GM12878 (cell line): ENCODE results near the gene GNLY.

Experiments used
- BHLHE40 ChIP-seq, 2 experiments: fragments of 450-650 bp in 1 of 2; IDR thresholded peaks; 2 replicates each; pipeline ENCODE4 v1.6.1; 2011 to 2017; ENCODE audit warnings: low read depth in 2 of 2, borderline replicate concordance in 1 of 2, improper control_type of control experiment in 1 of 2, low read length in 1 of 2, mild to moderate bottlenecking in 1 of 2
- NRF1 ChIP-seq: conservative IDR thresholded peaks from 2 replicates; pipeline ENCODE4 v1.6.1; 2011; ENCODE audit warnings: mild to moderate bottlenecking, low read depth, low read length, improper control_type of control experiment
- POLR2A ChIP-seq: IDR thresholded peaks from 2 replicates; pipeline ENCODE4 v1.6.1; 2011; ENCODE audit warnings: low read depth, mild to moderate bottlenecking, low read length
- YBX1 ChIP-seq: fragments of 450-650 bp; IDR thresholded peaks from 2 replicates; pipeline ENCODE4 v1.6.1; 2016; ENCODE audit warnings: antibody characterized with exemption
- YY1 ChIP-seq: IDR thresholded peaks from 2 replicates; pipeline ENCODE4 v1.6.1; 2011; ENCODE audit warnings: low read depth, mild to moderate bottlenecking, low read length
- TF ChIP-seq, protein P1 (sequence below): IDR thresholded peaks from 2 replicates; pipeline ENCODE4 v1.6.1; 2012; ENCODE audit warnings: low read depth, low read length, improper control_type of control experiment
- TF ChIP-seq, protein P2 (sequence below): IDR thresholded peaks from 2 replicates; pipeline ENCODE4 v1.6.1; 2011; ENCODE audit warnings: low read depth, low read length, improper control_type of control experiment, borderline replicate concordance

DNA sequence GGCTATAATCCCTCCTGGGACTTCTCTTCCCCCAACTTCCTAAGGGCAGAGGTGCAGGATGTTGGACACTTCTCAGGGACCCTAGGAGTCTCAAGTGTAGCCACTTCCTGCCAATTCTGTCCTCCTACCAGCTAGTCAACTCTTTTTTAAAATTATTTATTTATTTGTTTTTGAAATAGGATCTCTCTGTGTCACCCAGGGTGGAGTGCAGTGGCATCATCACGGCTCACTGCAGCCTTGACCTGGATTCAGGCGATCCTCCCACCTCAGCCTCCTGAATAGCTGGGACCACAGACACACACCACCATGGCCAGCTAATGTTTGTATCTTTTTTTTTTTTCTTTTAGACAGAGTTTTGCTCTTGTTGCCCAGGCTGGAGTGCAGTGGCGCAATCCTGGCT, 37.7 kb upstream of the GNLY start:
- TF ChIP-seq POLR2A: no peak
- TF ChIP-seq, protein P1, sequence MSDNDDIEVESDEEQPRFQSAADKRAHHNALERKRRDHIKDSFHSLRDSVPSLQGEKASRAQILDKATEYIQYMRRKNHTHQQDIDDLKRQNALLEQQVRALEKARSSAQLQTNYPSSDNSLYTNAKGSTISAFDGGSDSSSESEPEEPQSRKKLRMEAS: no peak
- TF ChIP-seq YBX1: no peak
- TF ChIP-seq BHLHE40 (IDR thresholded peaks at IDR 0.05; ENCODE audit: borderline replicate concordance in 1 of 2, low read depth in 2 of 2, low read length in 1 of 2): no peak
- TF ChIP-seq, protein P2, sequence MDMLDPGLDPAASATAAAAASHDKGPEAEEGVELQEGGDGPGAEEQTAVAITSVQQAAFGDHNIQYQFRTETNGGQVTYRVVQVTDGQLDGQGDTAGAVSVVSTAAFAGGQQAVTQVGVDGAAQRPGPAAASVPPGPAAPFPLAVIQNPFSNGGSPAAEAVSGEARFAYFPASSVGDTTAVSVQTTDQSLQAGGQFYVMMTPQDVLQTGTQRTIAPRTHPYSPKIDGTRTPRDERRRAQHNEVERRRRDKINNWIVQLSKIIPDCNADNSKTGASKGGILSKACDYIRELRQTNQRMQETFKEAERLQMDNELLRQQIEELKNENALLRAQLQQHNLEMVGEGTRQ: no peak
- TF ChIP-seq YY1: no peak
- TF ChIP-seq NRF1: no peak
